Ovary (tissue), 3 donors: Measurements from ENCODE around the gene LZIC.

Source experiments
- CTCF ChIP-seq, 3 donors: fragments of 450-650 bp in 2 of 3; fragments of 200-600 bp in 1 of 3; IDR thresholded peaks; one replicate each; pipeline versions ENCODE4 v1.5.1 to v1.8.0; 2016 to 2022; ENCODE audit warnings: antibody characterized with exemption in 3 of 3, mild to moderate bottlenecking in 1 of 3
- POLR2A ChIP-seq: fragments of 450-650 bp; IDR thresholded peaks from one replicate; pipeline ENCODE4 v1.6.1; 2017; ENCODE audit warnings: antibody characterized with exemption, mild to moderate bottlenecking, moderate library complexity
- donor health status: DM: no; HTN: no; CAD: no.

DNA sequence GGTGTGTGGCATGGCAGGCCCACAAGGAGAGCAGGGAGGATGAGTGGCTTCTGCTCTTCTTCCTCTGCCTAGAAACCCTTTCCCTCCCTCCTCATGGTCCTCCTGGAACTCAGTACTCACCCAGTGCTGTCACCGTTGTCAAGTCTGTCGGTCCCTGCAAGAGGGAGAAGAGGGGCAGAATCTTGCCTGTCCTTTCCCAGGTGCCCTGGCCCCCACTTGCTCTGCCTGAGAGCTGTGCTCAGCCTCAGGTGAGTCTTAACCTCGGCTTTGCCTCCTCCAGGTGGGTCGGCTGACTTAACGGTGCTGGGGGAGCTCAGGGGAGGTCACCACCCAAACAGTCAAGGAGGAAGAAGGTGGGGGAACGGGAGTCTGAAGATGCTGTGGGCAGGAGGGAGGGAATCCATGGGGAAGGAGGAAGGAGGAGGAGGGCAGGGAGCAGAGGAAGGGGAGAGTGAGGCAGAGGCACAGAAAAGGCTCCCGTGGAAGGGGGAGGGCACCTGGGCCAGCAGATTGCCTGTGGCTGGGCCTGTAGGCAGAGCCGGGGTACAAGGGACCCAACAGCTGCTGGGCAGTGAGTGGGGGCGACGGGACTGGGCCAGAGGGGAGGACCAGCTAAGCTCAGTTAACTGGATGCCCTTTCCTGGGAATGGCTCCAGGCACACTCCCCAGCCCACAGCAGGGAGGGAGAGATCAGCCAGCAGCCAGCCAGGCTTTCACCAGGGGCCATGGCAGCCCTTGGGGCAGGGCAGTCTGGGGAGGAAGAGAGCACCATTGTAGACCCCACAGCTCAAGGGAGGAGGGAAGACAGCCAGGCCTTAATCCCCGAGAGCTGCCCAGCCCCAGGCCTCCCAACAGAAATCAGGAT, 59.4 kb downstream of the LZIC start:
- no peak for TF ChIP-seq CTCF (IDR thresholded peaks at IDR 0.05)
- no peak for TF ChIP-seq POLR2A
